ENCODE measurements around the gene LACTB. TPM values are rescaled to one million over a fixed set of nuclear protein-coding genes. Genes with fewer than 3 reads are reported as not detected.

Gene LACTB
- polyA plus RNA-seq, 4 donors = 13.9 to 26.7 (median 20.8) TPM

GRCh38 chr15:63085289-63085688, 36.4 kb upstream of the LACTB start:
- Histone ChIP-seq H3K4me1 (ENCODE audit: control insufficient read depth in 3 of 3, insufficient read depth in 2 of 3, low read depth in 1 of 3, low read length in 2 of 3) (peaks cover 0 to 18% (median 0%) of the 10 kb centered on the region in 3 donors), H3K36me3 (ENCODE audit: control insufficient read depth in 3 of 3, insufficient read depth in 2 of 3, low read depth in 1 of 3, low read length in 3 of 3) (no peaks in the 10 kb centered on the region), H3K27me3 (ENCODE audit: control insufficient read depth in 3 of 3, insufficient read depth in 3 of 3, low read length in 3 of 3) (no peaks in the 10 kb centered on the region), H3K4me3 (ENCODE audit: low read depth in 1 of 3, low read length in 3 of 3) (no peak overlapping the region), H3K9me3 (ENCODE audit: control insufficient read depth in 2 of 2, insufficient read depth in 1 of 2, low read depth in 1 of 2, low read length in 1 of 2) (no peaks in the 10 kb centered on the region), H3K27ac (ENCODE audit: low read depth in 1 of 3, low read length in 2 of 3) (no peak overlapping the region)
- FAIRE-seq (no peak), DNase-seq (no peak)
- 89 to 92% (median 92%) methylated on average over 4 of the region's 4 CpGs for WGBS, 3 donors

GRCh38 chr15:63086271-63086670, 35.4 kb upstream of the LACTB start:
- WGBS, 3 donors = 75 to 81% (median 79%) methylated on average over 4 of the region's 4 CpGs
- no peak for FAIRE-seq

GRCh38 chr15:63086947-63087346, 34.7 kb upstream of the LACTB start:
- Histone ChIP-seq H3K27me3 (ENCODE audit: control insufficient read depth in 3 of 3, insufficient read depth in 3 of 3, low read length in 3 of 3) (no peaks in the 10 kb centered on the region), H3K36me3 (ENCODE audit: control insufficient read depth in 3 of 3, insufficient read depth in 2 of 3, low read depth in 1 of 3, low read length in 3 of 3) (no peaks in the 10 kb centered on the region), H3K4me3 (ENCODE audit: low read depth in 1 of 3, low read length in 3 of 3) (no peak overlapping the region), H3K9me3 (ENCODE audit: control insufficient read depth in 2 of 2, insufficient read depth in 1 of 2, low read depth in 1 of 2, low read length in 1 of 2) (no peaks in the 10 kb centered on the region), H3K4me1 (ENCODE audit: control insufficient read depth in 3 of 3, insufficient read depth in 2 of 3, low read depth in 1 of 3, low read length in 2 of 3) (peaks cover 0 to 19% (median 0%) of the 10 kb centered on the region in 3 donors), H3K27ac (ENCODE audit: low read depth in 1 of 3, low read length in 2 of 3) (no peak overlapping the region)
- FAIRE-seq = no peak
- WGBS, 3 donors = 68 to 88% (median 82%) methylated on average over 5 of the region's 5 CpGs
- DNase-seq = no peak

More at GRCh38 chr15:63086271-63086670, 35.4 kb upstream of the LACTB start:
- H3K9me3 ChIP-seq (ENCODE audit: control insufficient read depth in 2 of 2, insufficient read depth in 1 of 2, low read depth in 1 of 2, low read length in 1 of 2) = no peaks in the 10 kb centered on the region
- H3K4me3 ChIP-seq (ENCODE audit: low read depth in 1 of 3, low read length in 3 of 3) = no peak overlapping the region
- no peak for DNase-seq
- no peaks in the 10 kb centered on the region for H3K36me3 ChIP-seq (ENCODE audit: control insufficient read depth in 3 of 3, insufficient read depth in 2 of 3, low read depth in 1 of 3, low read length in 3 of 3)
- no peak overlapping the region for H3K27ac ChIP-seq (ENCODE audit: low read depth in 1 of 3, low read length in 2 of 3)
- H3K27me3 ChIP-seq (ENCODE audit: control insufficient read depth in 3 of 3, insufficient read depth in 3 of 3, low read length in 3 of 3) = no peaks in the 10 kb centered on the region
- peaks cover 0 to 19% (median 0%) of the 10 kb centered on the region in 3 donors for H3K4me1 ChIP-seq (ENCODE audit: control insufficient read depth in 3 of 3, insufficient read depth in 2 of 3, low read depth in 1 of 3, low read length in 2 of 3)

DNA sequence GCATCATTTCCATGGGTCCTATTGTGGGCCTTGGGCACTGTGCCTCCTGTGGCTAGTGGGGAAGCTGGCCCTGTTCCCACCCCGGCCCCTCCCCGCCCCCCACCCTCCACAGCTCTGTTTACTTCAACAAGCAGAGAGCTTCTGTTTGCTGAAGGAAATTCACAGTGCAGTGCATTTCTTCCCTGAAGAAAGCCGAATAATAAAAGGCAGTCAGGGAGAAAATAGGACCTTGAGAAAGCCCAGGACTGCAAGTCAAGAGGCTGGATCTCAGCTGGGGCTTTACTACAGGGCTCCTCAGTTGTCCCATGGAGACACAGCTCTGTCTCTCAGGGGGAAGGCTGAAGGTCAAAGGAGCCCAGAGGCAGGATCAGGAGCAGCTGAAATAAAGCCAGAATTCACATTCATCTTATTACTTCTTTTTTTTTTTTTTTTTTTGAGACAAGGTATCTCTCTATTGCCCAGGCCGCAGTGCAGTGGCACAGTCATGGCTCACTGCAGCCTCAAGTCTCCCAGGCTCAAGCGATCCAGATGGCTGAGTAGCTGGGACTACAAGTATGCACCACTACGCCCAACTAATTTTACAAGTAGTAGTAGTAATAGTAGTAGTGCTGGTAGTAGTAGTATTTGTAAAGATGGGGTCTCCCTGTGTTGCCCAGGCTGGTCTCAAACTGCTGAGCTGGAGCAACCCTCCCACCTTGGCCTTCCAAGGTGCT, 33.0 kb upstream of the LACTB start:
- DNase-seq = no peak

DNA sequence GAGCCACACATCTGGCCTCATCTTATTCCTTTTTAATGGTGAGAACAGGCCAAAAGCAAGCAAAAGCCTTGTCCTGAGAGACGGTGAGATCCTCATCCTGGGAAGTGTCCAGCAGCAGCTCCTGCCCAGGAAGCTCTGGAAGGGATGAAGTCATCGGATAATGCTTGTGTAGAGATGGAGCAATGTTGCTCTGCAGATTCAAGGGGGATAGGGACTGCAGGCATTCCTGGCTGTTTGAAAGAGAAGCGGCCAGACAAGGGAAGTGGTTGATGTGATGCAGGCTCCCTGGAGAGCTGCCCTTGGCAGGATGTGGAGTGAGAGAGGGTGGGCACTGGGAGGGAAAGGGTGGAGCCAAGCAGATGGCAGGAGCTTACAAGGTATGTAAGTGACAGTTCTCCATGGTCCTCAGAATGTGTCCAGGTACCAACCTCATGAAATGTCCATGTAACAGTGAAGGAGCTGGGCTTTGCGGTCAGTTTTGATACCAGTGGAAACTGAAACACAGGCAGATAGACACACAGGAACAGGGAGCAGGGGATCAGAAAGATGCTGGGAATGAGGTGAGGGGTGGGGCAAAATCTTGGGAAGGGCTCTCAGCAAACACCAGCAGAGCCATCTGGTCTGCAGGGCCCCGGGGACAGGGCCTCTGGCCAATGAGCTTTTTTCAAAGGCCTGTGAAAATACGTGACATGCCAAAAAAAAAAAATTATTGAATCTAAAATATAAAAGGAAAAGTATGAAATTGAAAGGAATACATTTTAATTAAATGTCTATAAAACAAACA, 32.2 kb upstream of the LACTB start:
- Histone ChIP-seq H3K9me3 (ENCODE audit: control insufficient read depth in 2 of 2, insufficient read depth in 1 of 2, low read depth in 1 of 2, low read length in 1 of 2) (no peaks in the 10 kb centered on the region), H3K27ac (ENCODE audit: low read depth in 1 of 3, low read length in 2 of 3) (peak overlapping the region in 2 of 3 donors; percentile 60 to 64), H3K27me3 (ENCODE audit: control insufficient read depth in 3 of 3, insufficient read depth in 3 of 3, low read length in 3 of 3) (no peaks in the 10 kb centered on the region), H3K4me3 (ENCODE audit: low read depth in 1 of 3, low read length in 3 of 3) (no peak overlapping the region), H3K36me3 (ENCODE audit: control insufficient read depth in 3 of 3, insufficient read depth in 2 of 3, low read depth in 1 of 3, low read length in 3 of 3) (no peaks in the 10 kb centered on the region), H3K4me1 (ENCODE audit: control insufficient read depth in 3 of 3, insufficient read depth in 2 of 3, low read depth in 1 of 3, low read length in 2 of 3) (peaks cover 0 to 14% (median 0%) of the 10 kb centered on the region in 3 donors)
- peak in 1 of 2 donors; percentile 37 for DNase-seq
- 58 to 80% (median 71%) methylated on average over 6 of the region's 6 CpGs for WGBS, 3 donors
- no peak for FAIRE-seq

More for the DNA sequence above, 33.0 kb upstream of the LACTB start:
- Histone ChIP-seq H3K4me1 (ENCODE audit: control insufficient read depth in 3 of 3, insufficient read depth in 2 of 3, low read depth in 1 of 3, low read length in 2 of 3) (peaks cover 0 to 14% (median 0%) of the 10 kb centered on the region in 3 donors), H3K27me3 (ENCODE audit: control insufficient read depth in 3 of 3, insufficient read depth in 3 of 3, low read length in 3 of 3) (no peaks in the 10 kb centered on the region), H3K36me3 (ENCODE audit: control insufficient read depth in 3 of 3, insufficient read depth in 2 of 3, low read depth in 1 of 3, low read length in 3 of 3) (no peaks in the 10 kb centered on the region), H3K27ac (ENCODE audit: low read depth in 1 of 3, low read length in 2 of 3) (peak overlapping the region in 2 of 3 donors; percentile 60 to 64), H3K9me3 (ENCODE audit: control insufficient read depth in 2 of 2, insufficient read depth in 1 of 2, low read depth in 1 of 2, low read length in 1 of 2) (no peaks in the 10 kb centered on the region), H3K4me3 (ENCODE audit: low read depth in 1 of 3, low read length in 3 of 3) (no peak overlapping the region)
- 61 to 68% (median 65%) methylated on average over 6 of the region's 6 CpGs for WGBS, 3 donors
- no peak for FAIRE-seq

- no peak for DNase-seq
- Histone ChIP-seq H3K36me3 (ENCODE audit: control insufficient read depth in 3 of 3, insufficient read depth in 2 of 3, low read depth in 1 of 3, low read length in 3 of 3) (no peaks in the 10 kb centered on the region), H3K4me3 (ENCODE audit: low read depth in 1 of 3, low read length in 3 of 3) (no peak overlapping the region), H3K27me3 (ENCODE audit: control insufficient read depth in 3 of 3, insufficient read depth in 3 of 3, low read length in 3 of 3) (no peaks in the 10 kb centered on the region), H3K9me3 (ENCODE audit: control insufficient read depth in 2 of 2, insufficient read depth in 1 of 2, low read depth in 1 of 2, low read length in 1 of 2) (no peaks in the 10 kb centered on the region), H3K4me1 (ENCODE audit: control insufficient read depth in 3 of 3, insufficient read depth in 2 of 3, low read depth in 1 of 3, low read length in 2 of 3) (peaks cover 0 to 14% (median 0%) of the 10 kb centered on the region in 3 donors), H3K27ac (ENCODE audit: low read depth in 1 of 3, low read length in 2 of 3) (no peak overlapping the region)
- FAIRE-seq = no peak
- WGBS, 3 donors = 85 to 90% (median 85%) methylated on average over 9 of the region's 9 CpGs
These were observed 31.2 kb upstream of the LACTB start for GRCh38 chr15:63090472-63090871.

DNA sequence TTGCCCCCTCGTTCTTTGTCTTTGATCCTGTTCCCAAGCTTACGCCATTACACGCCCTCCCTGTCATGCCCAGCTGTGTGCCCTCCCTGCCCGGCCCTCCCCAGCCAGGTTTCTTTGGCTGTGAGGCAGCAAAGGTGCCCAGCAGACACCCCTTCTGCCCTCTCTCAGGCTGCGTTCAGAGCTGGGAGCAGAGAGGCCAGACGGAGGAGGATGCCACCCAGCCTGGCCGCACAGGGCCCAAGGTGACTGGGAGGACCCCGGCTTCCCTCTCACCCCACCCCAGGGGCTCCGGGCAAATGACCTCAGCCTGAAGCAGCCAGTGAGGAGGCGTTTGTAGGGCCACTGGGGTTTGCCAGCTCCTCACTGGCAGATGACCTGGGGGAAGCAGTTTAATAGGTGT, 30.8 kb upstream of the LACTB start:
- FAIRE-seq (no peak), DNase-seq (no peak)
- Histone ChIP-seq H3K27me3 (ENCODE audit: control insufficient read depth in 3 of 3, insufficient read depth in 3 of 3, low read length in 3 of 3) (no peaks in the 10 kb centered on the region), H3K4me1 (ENCODE audit: control insufficient read depth in 3 of 3, insufficient read depth in 2 of 3, low read depth in 1 of 3, low read length in 2 of 3) (peaks cover 0 to 14% (median 0%) of the 10 kb centered on the region in 3 donors), H3K4me3 (ENCODE audit: low read depth in 1 of 3, low read length in 3 of 3) (no peak overlapping the region), H3K9me3 (ENCODE audit: control insufficient read depth in 2 of 2, insufficient read depth in 1 of 2, low read depth in 1 of 2, low read length in 1 of 2) (no peaks in the 10 kb centered on the region), H3K27ac (ENCODE audit: low read depth in 1 of 3, low read length in 2 of 3) (no peak overlapping the region), H3K36me3 (ENCODE audit: control insufficient read depth in 3 of 3, insufficient read depth in 2 of 3, low read depth in 1 of 3, low read length in 3 of 3) (no peaks in the 10 kb centered on the region)
- WGBS, 3 donors = 75 to 87% (median 76%) methylated on average over 10 of the region's 10 CpGs

- no peak for FAIRE-seq
- H3K36me3 ChIP-seq (ENCODE audit: control insufficient read depth in 3 of 3, insufficient read depth in 2 of 3, low read depth in 1 of 3, low read length in 3 of 3) = no peaks in the 10 kb centered on the region
- 63 to 68% (median 65%) methylated on average over 4 of the region's 4 CpGs for WGBS, 3 donors
- H3K27ac ChIP-seq (ENCODE audit: low read depth in 1 of 3, low read length in 2 of 3) = no peak overlapping the region
- H3K4me3 ChIP-seq (ENCODE audit: low read depth in 1 of 3, low read length in 3 of 3) = no peak overlapping the region
- H3K4me1 ChIP-seq (ENCODE audit: control insufficient read depth in 3 of 3, insufficient read depth in 2 of 3, low read depth in 1 of 3, low read length in 2 of 3) = peaks cover 0 to 14% (median 0%) of the 10 kb centered on the region in 3 donors
- H3K9me3 ChIP-seq (ENCODE audit: control insufficient read depth in 2 of 2, insufficient read depth in 1 of 2, low read depth in 1 of 2, low read length in 1 of 2) = no peaks in the 10 kb centered on the region
- H3K27me3 ChIP-seq (ENCODE audit: control insufficient read depth in 3 of 3, insufficient read depth in 3 of 3, low read length in 3 of 3) = no peaks in the 10 kb centered on the region
- no peak for DNase-seq
These were observed 29.8 kb upstream of the LACTB start for GRCh38 chr15:63091679-63092446.

Data from small intestine (tissue), 7 donors.